ENCODE data around the gene A4GALT.

A4GALT gene

DNA sequence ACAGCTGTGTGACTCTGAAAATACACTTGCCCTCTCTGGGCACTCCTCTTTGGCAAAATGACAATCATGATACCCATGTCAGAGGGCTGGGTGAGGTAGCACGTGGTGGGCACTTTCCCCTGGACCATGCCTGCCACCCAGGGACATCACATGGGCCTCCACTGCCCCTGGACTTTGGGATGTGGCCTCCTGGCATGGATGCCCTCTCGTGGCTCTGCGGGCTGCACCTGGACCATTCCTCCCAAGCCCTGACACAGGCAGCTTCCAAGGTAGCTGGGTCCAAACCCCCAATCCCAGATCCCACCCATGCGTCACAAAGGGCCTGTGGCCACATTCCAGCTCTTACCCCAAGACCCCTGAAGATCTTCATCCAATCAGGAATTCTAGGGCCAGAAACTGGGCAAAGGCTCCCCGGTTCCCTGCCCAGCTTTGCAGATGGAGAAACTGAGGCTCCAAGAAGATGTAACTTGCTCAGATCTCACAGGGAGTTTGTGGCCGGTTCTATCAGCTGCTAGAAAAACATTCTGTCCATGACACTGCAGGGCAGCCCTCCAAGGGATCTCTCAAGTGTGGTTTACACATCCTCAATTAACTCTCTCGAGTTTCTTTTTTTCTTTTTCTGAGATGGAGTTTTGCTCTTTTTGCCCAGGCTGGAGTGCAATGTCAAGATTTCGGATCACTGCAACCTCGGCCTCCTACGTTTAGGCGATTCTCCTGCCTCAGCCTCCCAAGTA lies 36.0 kb downstream of the A4GALT start:
- Histone ChIP-seq H3K4me1 (ENCODE audit: insufficient read depth, low read length, poor library complexity, severe bottlenecking) (no peaks in the 10 kb centered on the region), H3K4me3 (ENCODE audit: low read length, poor library complexity, severe bottlenecking) (no peak overlapping the region), H3K9me3 (ENCODE audit: insufficient read depth, low read depth, low read length) (no peaks in the 10 kb centered on the region), H3F3A (ENCODE audit: low read depth) (no peaks in the 10 kb centered on the region), H3K4me2 (ENCODE audit: low read depth, low read length, poor library complexity, severe bottlenecking) (no peak overlapping the region), H4K20me1 (ENCODE audit: insufficient read depth, low read length, poor library complexity, severe bottlenecking) (no peaks in the 10 kb centered on the region), H3K9ac (ENCODE audit: low read depth, low read length, poor library complexity, severe bottlenecking) (no peak overlapping the region), H3K27me3 (ENCODE audit: insufficient read depth, low read length, poor library complexity, severe bottlenecking) (no peaks in the 10 kb centered on the region), H3K36me3 (ENCODE audit: insufficient read depth, low read length) (no peaks in the 10 kb centered on the region), H2AFZ (ENCODE audit: low read length) (no peak overlapping the region), H3K79me2 (ENCODE audit: insufficient read depth, low read length) (no peaks in the 10 kb centered on the region), H3K9me2 (replicated peaks; ENCODE audit: low read depth, low read length) (no peaks in the 10 kb centered on the region)
- TF ChIP-seq CTCF (conservative IDR thresholded peaks at IDR 0.05; ENCODE audit: low read length) = no peak
- no peak for TF ChIP-seq EZH2phosphoT487 (IDR thresholded peaks at IDR 0.05; ENCODE audit: borderline replicate concordance)

DNA sequence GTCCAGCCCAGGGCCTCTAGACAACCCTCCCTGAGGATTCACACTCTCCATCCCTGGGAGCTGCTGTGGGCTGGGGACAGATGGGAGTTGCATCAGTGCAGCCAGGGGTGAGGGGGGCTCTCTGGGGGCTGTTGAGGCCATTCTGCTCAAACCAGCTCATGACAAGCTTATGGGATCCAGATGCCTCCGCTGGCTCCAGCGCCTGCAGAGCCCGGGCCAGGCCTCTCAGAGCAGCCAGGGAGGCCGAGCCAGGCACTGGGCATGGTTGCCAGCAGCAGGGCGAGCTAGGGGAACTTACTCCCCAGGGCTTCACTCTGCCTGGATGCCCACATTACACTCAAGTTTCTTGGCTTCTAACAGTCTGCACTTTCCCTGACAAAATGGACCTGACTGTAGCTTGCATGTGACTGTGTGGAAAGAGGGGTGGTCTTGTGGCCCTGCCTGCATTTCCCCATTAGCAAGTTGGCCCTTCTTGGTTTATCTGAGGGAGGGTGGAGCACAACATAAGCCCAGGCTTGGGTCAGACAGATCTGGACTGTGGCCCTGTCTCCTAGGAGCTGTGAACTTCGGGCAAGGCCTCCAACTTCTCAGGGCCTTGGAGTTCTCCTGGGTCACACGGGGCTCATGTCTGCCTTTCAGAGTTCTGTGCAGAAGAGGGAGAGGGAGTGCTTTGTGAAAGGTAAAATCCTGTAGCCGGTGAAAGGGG lies 36.9 kb downstream of the A4GALT start:
- Histone ChIP-seq H3F3A (ENCODE audit: low read depth) (no peaks in the 10 kb centered on the region), H3K9ac (ENCODE audit: low read depth, low read length, poor library complexity, severe bottlenecking) (no peak overlapping the region), H3K9me3 (ENCODE audit: insufficient read depth, low read depth, low read length) (no peaks in the 10 kb centered on the region), H3K9me2 (replicated peaks; ENCODE audit: low read depth, low read length) (no peaks in the 10 kb centered on the region), H3K36me3 (ENCODE audit: insufficient read depth, low read length) (no peaks in the 10 kb centered on the region), H3K4me1 (ENCODE audit: insufficient read depth, low read length, poor library complexity, severe bottlenecking) (no peaks in the 10 kb centered on the region), H2AFZ (ENCODE audit: low read length) (no peak overlapping the region), H4K20me1 (ENCODE audit: insufficient read depth, low read length, poor library complexity, severe bottlenecking) (no peaks in the 10 kb centered on the region), H3K79me2 (ENCODE audit: insufficient read depth, low read length) (no peaks in the 10 kb centered on the region), H3K4me2 (ENCODE audit: low read depth, low read length, poor library complexity, severe bottlenecking) (no peak overlapping the region), H3K4me3 (ENCODE audit: low read length, poor library complexity, severe bottlenecking) (no peak overlapping the region), H3K27me3 (ENCODE audit: insufficient read depth, low read length, poor library complexity, severe bottlenecking) (no peaks in the 10 kb centered on the region)
- no peak for TF ChIP-seq EZH2phosphoT487 (IDR thresholded peaks at IDR 0.05; ENCODE audit: borderline replicate concordance)
- TF ChIP-seq CTCF (conservative IDR thresholded peaks at IDR 0.05; ENCODE audit: low read length) = no peak

GRCh38 chr22:42682113-42682851 lies 38.4 kb downstream of the A4GALT start:
- Histone ChIP-seq H3K9me3 (ENCODE audit: insufficient read depth, low read depth, low read length) (no peaks in the 10 kb centered on the region), H4K20me1 (ENCODE audit: insufficient read depth, low read length, poor library complexity, severe bottlenecking) (no peaks in the 10 kb centered on the region), H2AFZ (ENCODE audit: low read length) (no peak overlapping the region), H3K4me3 (ENCODE audit: low read length, poor library complexity, severe bottlenecking) (no peak overlapping the region), H3K36me3 (ENCODE audit: insufficient read depth, low read length) (no peaks in the 10 kb centered on the region), H3K9ac (ENCODE audit: low read depth, low read length, poor library complexity, severe bottlenecking) (no peak overlapping the region), H3K4me2 (ENCODE audit: low read depth, low read length, poor library complexity, severe bottlenecking) (no peak overlapping the region), H3K79me2 (ENCODE audit: insufficient read depth, low read length) (no peaks in the 10 kb centered on the region), H3K4me1 (ENCODE audit: insufficient read depth, low read length, poor library complexity, severe bottlenecking) (no peaks in the 10 kb centered on the region), H3K9me2 (replicated peaks; ENCODE audit: low read depth, low read length) (no peaks in the 10 kb centered on the region), H3K27me3 (ENCODE audit: insufficient read depth, low read length, poor library complexity, severe bottlenecking) (no peaks in the 10 kb centered on the region), H3F3A (ENCODE audit: low read depth) (no peaks in the 10 kb centered on the region)
- TF ChIP-seq CTCF (conservative IDR thresholded peaks at IDR 0.05; ENCODE audit: low read length) = no peak
- TF ChIP-seq EZH2phosphoT487 (IDR thresholded peaks at IDR 0.05; ENCODE audit: borderline replicate concordance) = no peak

Measured in Loucy (cell line).